HepG2 (cell line): ENCODE results near the gene MGMT. TPM values are rescaled to one million over a fixed set of nuclear protein-coding genes. Genes with fewer than 3 reads are reported as not detected.

Experiments used
- ATAC-seq: fragments of 200-7000 bp; cut with Tn5 transposase; 3 replicates; pipeline ENCODE4 v1.9.1; 2020; ENCODE audit warnings: mild to moderate bottlenecking, moderate library complexity
- BruUV-seq: library from RNA; stranded (reverse); fragments of 400-500 nt; replicated peaks from 2 replicates; lab custom pipeline; 2021; lab: Mats Ljungman, UMichigan
- CTCF ChIA-PET: fragments of 300-600 bp; formaldehyde crosslinking; extraction: SDS; loops from one replicate; lab custom pipeline; 2021; ENCODE audit warnings: low total read pairs, inconsistent platforms, low intra/inter-chr PET ratio; lab: Yijun Ruan, JAX
- POLR2A ChIA-PET: fragments of 350-600 bp; sonication (Branson Sonifier 250); formaldehyde crosslinking; loops from one replicate; lab custom pipeline; 2020; ENCODE audit warnings: antibody characterized with exemption, inconsistent platforms; lab: Yijun Ruan, JAX
- DNase-seq: peaks from one replicate; pipeline ENCODE4 v3.0.0-alpha.2; 2015; ENCODE audit warnings: low spot score
- FAIRE-seq: peaks from 3 replicates; lab custom pipeline; 2011; peaks lifted over from hg19 to GRCh38; lab: Jason Lieb, UNC
- H2AFZ ChIP-seq: one replicate; pipeline ENCODE4 v1.6.1; 2011; ENCODE audit warnings: low read length, inconsistent platforms
- H3K27ac ChIP-seq: fragments of 300-600 bp; 3 replicates; pipeline ENCODE4 v1.8.0; 2011; ENCODE audit warnings: mixed run types, mild to moderate bottlenecking, mixed read lengths, low read length, inconsistent platforms; ENCODE audit not compliant: insufficient read depth; ENCODE audit errors: extremely low read length
- H3K27me3 ChIP-seq, 2 experiments: fragments of 200-600 bp in 1 of 2; 2 replicates in 1 of 2; 3 replicates in 1 of 2; pipeline versions ENCODE4 v1.6.0 to v1.8.0; 2011; ENCODE audit warnings: low read length in 2 of 2, mild to moderate bottlenecking in 2 of 2, moderate library complexity in 2 of 2, inconsistent platforms in 1 of 2; ENCODE audit not compliant: insufficient read depth in 2 of 2, control insufficient read depth in 1 of 2
- H3K36me3 ChIP-seq, 2 experiments: fragments of 200-600 bp in 1 of 2; replicated peaks in 1 of 2; 2 replicates in 1 of 2; 3 replicates in 1 of 2; pipeline versions ENCODE4 v1.5.1 to v1.8.0; 2011; ENCODE audit warnings: low read length in 2 of 2, inconsistent platforms in 1 of 2; ENCODE audit not compliant: insufficient read depth in 2 of 2, control insufficient read depth in 1 of 2
- H3K4me1 ChIP-seq: 2 replicates; pipeline ENCODE4 v1.5.1; 2012; ENCODE audit warnings: low read length, inconsistent platforms; ENCODE audit not compliant: insufficient read depth
- H3K4me2 ChIP-seq: 2 replicates; pipeline ENCODE4 v1.6.0; 2011; ENCODE audit warnings: low read depth, low read length, inconsistent platforms
- H3K4me3 ChIP-seq, 3 experiments: fragments of 200-600 bp in 1 of 3; sonication (generic), shearing (Covaris generic) in 1 of 3; replicated peaks in 1 of 3; 2 replicates each; pipeline ENCODE4 v1.5.1; 2011 to 2016; ENCODE audit warnings: low read length in 3 of 3, inconsistent platforms in 2 of 3, low read depth in 2 of 3, mild to moderate bottlenecking in 2 of 3, control low read depth in 1 of 3, mixed read lengths in 1 of 3; ENCODE audit not compliant: insufficient read depth in 1 of 3
- H3K79me2 ChIP-seq: one replicate; pipeline ENCODE4 v1.6.1; 2011; ENCODE audit warnings: low read length, inconsistent platforms; ENCODE audit not compliant: insufficient read depth
- H3K9ac ChIP-seq: 2 replicates; pipeline ENCODE4 v1.6.0; 2011; ENCODE audit warnings: mild to moderate bottlenecking, low read depth, low read length, inconsistent platforms; ENCODE audit not compliant: insufficient read depth
- H3K9me3 ChIP-seq: 2 replicates; pipeline ENCODE4 v1.5.1; 2012; ENCODE audit warnings: mild to moderate bottlenecking, low read length
- H4K20me1 ChIP-seq: 2 replicates; pipeline ENCODE4 v1.6.0; 2011; ENCODE audit warnings: inconsistent platforms, mild to moderate bottlenecking, low read length, moderate library complexity; ENCODE audit not compliant: insufficient read depth
- AHDC1 ChIP-seq: sonication (generic); formaldehyde crosslinking; IDR thresholded peaks from 2 replicates; pipeline ENCODE4 v1.5.1; 2020; ENCODE audit warnings: mild to moderate bottlenecking, missing genetic modification reagents, borderline replicate concordance
- E2F2 ChIP-seq: sonication (generic); formaldehyde crosslinking; IDR thresholded peaks from 2 replicates; pipeline ENCODE4 v1.4.0; 2020; ENCODE audit warnings: missing genetic modification reagents, borderline replicate concordance
- KLF15 ChIP-seq: sonication (generic); formaldehyde crosslinking; IDR thresholded peaks from 2 replicates; pipeline ENCODE4 v1.8.1; 2023; ENCODE audit warnings: borderline replicate concordance, mild to moderate bottlenecking, inconsistent platforms, missing genetic modification reagents, mixed read lengths
- MIER2 ChIP-seq: IDR thresholded peaks from 2 replicates; pipeline ENCODE4 v1.6.1; 2016; ENCODE audit warnings: missing biosample characterization, missing genetic modification reagents
- MYPOP ChIP-seq: sonication (generic); formaldehyde crosslinking; IDR thresholded peaks from 2 replicates; pipeline ENCODE4 v1.8.1; 2023; ENCODE audit warnings: mild to moderate bottlenecking, moderate library complexity, missing genetic modification reagents
- NFE2L1 ChIP-seq: sonication (generic); formaldehyde crosslinking; IDR thresholded peaks from 2 replicates; pipeline ENCODE4 v1.4.0; 2020; ENCODE audit warnings: missing genetic modification reagents, mild to moderate bottlenecking, borderline replicate concordance
- SPEN ChIP-seq: sonication (generic); formaldehyde crosslinking; IDR thresholded peaks from 2 replicates; pipeline ENCODE4 v1.5.1; 2020; ENCODE audit warnings: low read depth, mild to moderate bottlenecking, missing genetic modification reagents
- ZNF326 ChIP-seq: sonication (generic); formaldehyde crosslinking; IDR thresholded peaks from 2 replicates; pipeline ENCODE4 v1.4.0; 2020; ENCODE audit warnings: missing genetic modification reagents, borderline replicate concordance
- ZNF34 ChIP-seq: sonication (generic); formaldehyde crosslinking; IDR thresholded peaks from 2 replicates; pipeline ENCODE4 v1.4.0; 2020; ENCODE audit warnings: mild to moderate bottlenecking, missing genetic modification reagents, borderline replicate concordance
- ZNF761 ChIP-seq: sonication (generic); formaldehyde crosslinking; conservative IDR thresholded peaks from 2 replicates; pipeline ENCODE4 v1.4.0; 2020; ENCODE audit warnings: mild to moderate bottlenecking, missing genetic modification reagents
- WGBS: methylation state at CpG from one replicate; pipeline ENCODE4 v1.1.6; 2017; ENCODE audit warnings: low lambda C conversion rate; 5-methylcytosine and 5-hydroxymethylcytosine counted together
- in situ Hi-C: cut with HindIII; loops from 2 replicates; pipeline ENCODE4 v1.10.0; 2017; ENCODE audit warnings: low pct_unique_long_range_greater_than_20kb; ENCODE audit not compliant: extremely low pct_ligation_motif_present
- intact Hi-C: fragments of 100-400 bp; cut with micrococcal nuclease; formaldehyde crosslinking; loops from one replicate; pipeline ENCODE4 v1.10.0; 2022; ENCODE audit not compliant: unreplicated experiment
- polyA plus RNA-seq, 8 experiments: library from polyadenylated mRNA; depleted of rRNA in 3 of 8; stranded (reverse) in 7 of 8; unstranded in 1 of 8; fragments of >200 nt; fragmentation: Illumina TruSeq in 4 of 8; extraction: Trizol in 4 of 8; gene quantifications; 2 replicates each; pipeline versions ENCODE4 v1.2.1 to v1.2.3, GENCODE V29; 2011 to 2016; ENCODE audit warnings: low read depth in 4 of 8, missing spikeins in 1 of 8, mixed read lengths in 1 of 8; ENCODE audit not compliant: insufficient read depth in 1 of 8
- total RNA-seq, 5 experiments: library from RNA; depleted of rRNA; stranded (reverse); fragments of >200 nt; fragmentation: Illumina TruSeq; extraction: Trizol; gene quantifications; 2 replicates each; pipeline ENCODE4 v1.2.3, GENCODE V29; 2016; ENCODE audit warnings: low read depth in 1 of 5

The MGMT gene
- total and polyA plus RNA-seq, 2 of the 13 experiments (the other 11 are each of a cell fraction or from before 2014, with no cell fraction given), result 12.0 to 19.5 TPM

GRCh38 chr10:129694184-129694583 lies 227.1 kb downstream of the MGMT start:
- BruUV-seq, result no TSS peak
- Histone ChIP-seq H3K9me3 (peaks cover 5% of the 10 kb centered on the region; the same call in 1 of the 2 replicates), H4K20me1 (no peaks in the 10 kb centered on the region), H3K36me3 (no peaks in the 10 kb centered on the region), H2AFZ (no peak overlapping the region), H3K4me1 (no peaks in the 10 kb centered on the region)
- TF ChIP-seq SPEN (CRISPR knock-in tag), result no peak
- TF ChIP-seq ZNF326 (CRISPR knock-in tag), result no peak
- TF ChIP-seq E2F2 (CRISPR knock-in tag), result no peak
- TF ChIP-seq MIER2 (CRISPR knock-in tag), result no peak
- TF ChIP-seq, all 625 proteins: peak for 0
- FAIRE-seq (no peak), DNase-seq (no peak), ATAC-seq (no peak; the same call in 2 of the 3 replicates)
- H3K9ac ChIP-seq, result no peak overlapping the region
- ChIA-PET CTCF (no interaction called here), POLR2A (no interaction called here)
- no peaks in the 10 kb centered on the region for H3K27me3 ChIP-seq
- WGBS, result 54% methylated on average over 2 of the region's 4 CpGs
- intact Hi-C loops (no loop called here), in situ Hi-C loops (no loop called here)
- H3K79me2 ChIP-seq, result no peaks in the 10 kb centered on the region
- no peak overlapping the region for H3K4me3 ChIP-seq
- H3K27ac ChIP-seq, result no peak overlapping the region
- no peak overlapping the region for H3K4me2 ChIP-seq

GRCh38 chr10:129694691-129695243 lies 227.7 kb downstream of the MGMT start:
- no TSS peak for BruUV-seq
- Histone ChIP-seq H3K9me3 (peaks cover 5% of the 10 kb centered on the region; the same call in 1 of the 2 replicates), H2AFZ (no peak overlapping the region), H3K79me2 (no peaks in the 10 kb centered on the region), H3K4me3 (no peak overlapping the region), H4K20me1 (no peaks in the 10 kb centered on the region), H3K27me3 (no peaks in the 10 kb centered on the region), H3K4me1 (no peaks in the 10 kb centered on the region), H3K9ac (no peak overlapping the region), H3K4me2 (no peak overlapping the region), H3K27ac (no peak overlapping the region), H3K36me3 (no peaks in the 10 kb centered on the region)
- DNase-seq, result no peak
- intact Hi-C loops, result no loop called here
- ChIA-PET POLR2A (no interaction called here), CTCF (no interaction called here)
- in situ Hi-C loops, result no loop called here
- FAIRE-seq, result no peak
- WGBS, result 55% methylated on average over 5 of the region's 5 CpGs
- no peak for ATAC-seq
- no peak for TF ChIP-seq KLF15
- no peak for TF ChIP-seq MYPOP (CRISPR knock-in tag)
- TF ChIP-seq ZNF761 (CRISPR knock-in tag), result no peak
- TF ChIP-seq NFE2L1 (CRISPR knock-in tag), result no peak
- TF ChIP-seq ZNF34 (CRISPR knock-in tag), result no peak
- no peak for TF ChIP-seq AHDC1 (CRISPR knock-in tag)
